DMS53 treated with DMSO at 0.1 percent for 48 hours (cell line): ENCODE results near the gene FCHO2.

Source experiments
- DNase-seq: peaks from one replicate; lab custom pipeline; 2025; ENCODE audit not compliant: unreplicated experiment; lab: John Stamatoyannopoulos, UW

The FCHO2 gene

DNA sequence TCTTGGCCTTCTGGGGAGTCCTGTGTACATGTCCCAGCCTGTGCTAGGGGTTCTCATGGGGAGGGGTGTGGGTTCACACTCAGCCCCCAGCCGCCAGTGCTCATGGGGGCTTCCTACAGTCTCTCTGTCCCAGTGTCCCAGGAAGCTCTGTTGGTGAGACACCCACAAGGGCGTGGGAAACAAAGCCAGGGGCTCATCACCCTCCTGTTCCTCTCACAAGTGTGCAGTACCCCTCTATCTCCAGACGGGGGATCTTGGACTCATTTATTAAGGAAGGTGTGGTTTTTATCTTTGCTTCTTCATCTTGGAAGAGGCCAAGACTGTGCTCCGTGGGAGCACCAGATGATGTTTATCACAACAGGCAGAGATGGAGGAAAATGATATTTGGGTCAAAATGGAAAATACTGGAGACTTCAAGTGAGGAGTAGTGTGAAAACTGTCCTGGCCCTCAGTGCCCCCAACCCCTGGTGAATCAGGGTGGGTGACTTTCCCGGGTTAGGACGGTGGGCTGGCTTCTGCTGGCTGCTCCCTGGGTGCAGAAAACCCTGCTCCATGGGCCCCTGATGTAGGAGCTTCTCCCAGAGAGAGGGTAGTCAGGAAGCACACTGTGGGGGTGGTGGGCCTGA, 179.7 kb downstream of the FCHO2 start:
- no peak for DNase-seq

- no peak for DNase-seq
These were observed 180.3 kb downstream of the FCHO2 start for GRCh38 chr5:73136055-73136562.

DNA sequence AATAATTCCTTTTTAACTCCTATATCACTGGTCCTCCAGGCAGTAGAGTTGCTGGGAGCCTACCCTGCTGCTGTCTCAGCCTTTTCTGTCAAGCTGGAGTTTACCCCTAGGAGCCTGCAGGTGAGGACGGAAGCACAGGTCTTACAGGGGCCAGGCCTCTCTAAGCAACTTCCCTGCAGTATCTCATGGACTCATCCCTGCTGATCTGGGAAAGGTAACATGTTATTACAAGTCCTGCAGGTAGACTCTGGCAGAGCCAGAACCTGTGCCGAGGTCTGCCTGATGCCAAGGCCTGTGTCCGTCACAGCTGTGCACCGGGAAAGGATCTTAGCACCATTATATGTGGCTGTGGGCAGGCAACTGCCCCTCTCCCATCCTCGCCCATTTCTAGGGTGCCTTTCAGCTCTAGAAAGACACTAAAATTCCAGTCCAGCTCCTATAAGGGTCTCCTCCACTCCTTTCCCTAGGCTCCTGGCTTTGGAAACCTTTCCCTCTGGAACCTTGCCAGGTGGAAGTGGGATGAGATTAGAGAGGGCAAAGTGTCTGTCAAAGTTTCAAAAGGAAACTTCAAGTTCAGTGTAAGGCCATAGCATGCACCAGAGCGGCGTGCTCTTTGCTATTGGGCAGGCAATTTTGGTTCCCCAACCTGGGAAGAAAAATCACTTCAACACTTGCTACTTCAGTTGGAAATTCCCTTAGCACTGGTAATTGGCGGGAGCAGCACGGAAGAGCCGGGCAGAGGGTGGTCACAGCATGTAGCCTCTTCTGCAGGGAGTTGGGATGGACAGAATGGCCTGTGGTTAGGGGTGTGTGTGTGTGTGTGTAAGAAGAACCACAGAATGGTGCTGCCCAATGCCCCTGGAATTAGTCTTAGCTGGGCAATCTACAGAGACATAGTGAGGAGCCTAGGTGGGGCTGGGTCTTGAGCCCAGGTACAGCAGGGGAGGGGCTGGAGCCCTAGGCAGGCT, 182.0 kb downstream of the FCHO2 start:
- no peak for DNase-seq

- no peak for DNase-seq
These were observed 183.6 kb downstream of the FCHO2 start for GRCh38 chr5:73139485-73139884.
